Measurements from ENCODE around the gene ERBB2.

DNA sequence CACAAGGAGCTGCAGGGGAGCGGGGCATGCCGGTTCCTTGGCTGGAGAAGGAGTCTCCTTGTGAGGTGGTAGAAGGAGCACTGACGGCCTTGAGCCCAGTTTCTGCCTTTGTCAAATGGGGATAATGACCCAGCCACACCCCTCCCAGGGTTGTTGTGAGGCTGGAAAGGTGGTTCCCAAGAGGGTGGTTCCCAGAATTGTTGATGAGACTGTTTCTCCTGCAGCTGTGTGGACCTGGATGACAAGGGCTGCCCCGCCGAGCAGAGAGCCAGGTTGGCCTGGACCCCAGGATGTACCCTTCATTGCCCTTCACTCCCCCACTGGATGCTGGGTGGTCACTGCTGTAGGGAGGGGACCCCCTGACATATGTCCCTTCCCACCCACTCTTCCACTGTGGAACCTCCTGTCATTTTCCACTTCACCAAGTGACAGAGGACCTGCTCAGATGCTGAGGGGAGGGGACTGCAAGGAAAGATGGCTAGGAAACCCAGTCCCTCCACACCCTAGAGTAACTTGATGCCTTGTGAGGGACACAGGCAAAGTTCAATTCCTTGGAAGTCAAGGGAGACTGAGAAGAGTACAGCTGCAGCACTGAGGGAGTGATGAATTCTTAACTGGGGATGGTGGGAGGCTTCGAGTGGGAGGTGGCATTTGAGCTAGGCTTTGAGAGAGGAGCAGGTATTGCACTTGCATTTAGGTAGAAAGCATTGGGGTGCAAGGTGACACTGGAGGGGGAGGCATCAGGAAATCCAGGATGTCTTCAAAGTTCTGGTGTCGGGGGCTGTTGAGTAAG lies 19.9 kb downstream of the ERBB2 start:
- TF ChIP-seq, protein P1, sequence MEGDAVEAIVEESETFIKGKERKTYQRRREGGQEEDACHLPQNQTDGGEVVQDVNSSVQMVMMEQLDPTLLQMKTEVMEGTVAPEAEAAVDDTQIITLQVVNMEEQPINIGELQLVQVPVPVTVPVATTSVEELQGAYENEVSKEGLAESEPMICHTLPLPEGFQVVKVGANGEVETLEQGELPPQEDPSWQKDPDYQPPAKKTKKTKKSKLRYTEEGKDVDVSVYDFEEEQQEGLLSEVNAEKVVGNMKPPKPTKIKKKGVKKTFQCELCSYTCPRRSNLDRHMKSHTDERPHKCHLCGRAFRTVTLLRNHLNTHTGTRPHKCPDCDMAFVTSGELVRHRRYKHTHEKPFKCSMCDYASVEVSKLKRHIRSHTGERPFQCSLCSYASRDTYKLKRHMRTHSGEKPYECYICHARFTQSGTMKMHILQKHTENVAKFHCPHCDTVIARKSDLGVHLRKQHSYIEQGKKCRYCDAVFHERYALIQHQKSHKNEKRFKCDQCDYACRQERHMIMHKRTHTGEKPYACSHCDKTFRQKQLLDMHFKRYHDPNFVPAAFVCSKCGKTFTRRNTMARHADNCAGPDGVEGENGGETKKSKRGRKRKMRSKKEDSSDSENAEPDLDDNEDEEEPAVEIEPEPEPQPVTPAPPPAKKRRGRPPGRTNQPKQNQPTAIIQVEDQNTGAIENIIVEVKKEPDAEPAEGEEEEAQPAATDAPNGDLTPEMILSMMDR (IDR thresholded peaks at IDR 0.05), result no peak
- TF ChIP-seq POLR2AphosphoS5 (IDR thresholded peaks at IDR 0.05), result no peak
- no peak for TF ChIP-seq EP300 (IDR thresholded peaks at IDR 0.05; ENCODE audit: low read depth)
- no peak for TF ChIP-seq POLR2A (IDR thresholded peaks at IDR 0.05)

All from transverse colon (tissue), 4 donors.